HepG2 (cell line): ENCODE measurements around the gene PIGV. TPM values are rescaled to one million over a fixed set of nuclear protein-coding genes. Genes with fewer than 3 reads are reported as not detected.
A peak's percentile ranks its signal among the peaks of the same experiment; 100 is the strongest.

ENCODE experiments used
- CHD2 ChIP-seq: IDR thresholded peaks from 2 replicates; pipeline ENCODE4 v1.6.1; 2011; ENCODE audit warnings: low read depth, low read length, improper control_type of control experiment
- MATR3 ChIP-seq: sonication (generic); formaldehyde crosslinking; IDR thresholded peaks from 2 replicates; pipeline ENCODE4 v1.4.0; 2020; ENCODE audit warnings: missing genetic modification reagents
- NONO ChIP-seq, 2 experiments: fragments of 450-650 bp in 1 of 2; sonication (generic) in 1 of 2; formaldehyde crosslinking in 1 of 2; IDR thresholded peaks in 1 of 2; conservative IDR thresholded peaks in 1 of 2; 2 replicates each; pipeline versions ENCODE4 v1.6.1 to v1.8.0; 2017 to 2022; ENCODE audit warnings: mild to moderate bottlenecking in 1 of 2, missing genetic modification reagents in 1 of 2, moderate library complexity in 1 of 2
- PITX1 ChIP-seq: sonication (generic); formaldehyde crosslinking; IDR thresholded peaks from 2 replicates; pipeline ENCODE4 v1.5.1; 2020; ENCODE audit warnings: mild to moderate bottlenecking, missing genetic modification reagents
- PLRG1 ChIP-seq: fragments of 450-650 bp; conservative IDR thresholded peaks from 2 replicates; pipeline ENCODE4 v1.6.1; 2016
- SIN3A ChIP-seq: IDR thresholded peaks from 2 replicates; pipeline ENCODE4 v1.6.1; 2011; ENCODE audit warnings: low read depth, mild to moderate bottlenecking, control low read depth, low read length, borderline replicate concordance
- SRSF4 ChIP-seq: fragments of 200-400 bp; formaldehyde crosslinking; IDR thresholded peaks from one replicate; pipeline ENCODE4 v1.6.1; 2018; ENCODE audit warnings: mild to moderate bottlenecking, low read depth, low read length, moderate library complexity; ENCODE audit not compliant: poor library complexity, severe bottlenecking
- TEAD2 ChIP-seq: sonication (generic); formaldehyde crosslinking; IDR thresholded peaks from 2 replicates; pipeline ENCODE4 v1.9.0; 2021; ENCODE audit warnings: missing genetic modification reagents
- ZBTB1 ChIP-seq: sonication (generic); formaldehyde crosslinking; IDR thresholded peaks from 2 replicates; pipeline ENCODE4 v1.4.0; 2020; ENCODE audit warnings: missing genetic modification reagents, borderline replicate concordance
- ZBTB42 ChIP-seq: sonication (generic); formaldehyde crosslinking; IDR thresholded peaks from 2 replicates; pipeline ENCODE4 v1.5.0; 2020; ENCODE audit warnings: mild to moderate bottlenecking, missing genetic modification reagents
- ZNF558 ChIP-seq: sonication (generic); formaldehyde crosslinking; IDR thresholded peaks from 2 replicates; pipeline ENCODE4 v1.9.0; 2022; ENCODE audit warnings: mild to moderate bottlenecking, missing genetic modification reagents, borderline replicate concordance
- ZNF678 ChIP-seq: sonication (generic); formaldehyde crosslinking; IDR thresholded peaks from 2 replicates; pipeline ENCODE4 v1.4.0; 2020; ENCODE audit warnings: mild to moderate bottlenecking, missing genetic modification reagents
- polyA plus RNA-seq, 8 experiments: library from polyadenylated mRNA; depleted of rRNA in 3 of 8; stranded (reverse) in 7 of 8; unstranded in 1 of 8; fragments of >200 nt; fragmentation: Illumina TruSeq in 4 of 8; extraction: Trizol in 4 of 8; gene quantifications; 2 replicates each; pipeline versions ENCODE4 v1.2.1 to v1.2.3, GENCODE V29; 2011 to 2016; ENCODE audit warnings: low read depth in 4 of 8, missing spikeins in 1 of 8, mixed read lengths in 1 of 8; ENCODE audit not compliant: insufficient read depth in 1 of 8
- total RNA-seq, 5 experiments: library from RNA; depleted of rRNA; stranded (reverse); fragments of >200 nt; fragmentation: Illumina TruSeq; extraction: Trizol; gene quantifications; 2 replicates each; pipeline ENCODE4 v1.2.3, GENCODE V29; 2016; ENCODE audit warnings: low read depth in 1 of 5
- TF ChIP-seq, protein P1 (sequence below), 2 experiments: fragments of 450-650 bp in 1 of 2; sonication (generic) in 1 of 2; formaldehyde crosslinking in 1 of 2; IDR thresholded peaks; 2 replicates each; pipeline versions ENCODE4 v1.6.1 to v1.8.0; 2016 to 2022; ENCODE audit warnings: antibody characterized with exemption in 1 of 2, mild to moderate bottlenecking in 1 of 2, missing genetic modification reagents in 1 of 2
- TF ChIP-seq, protein P2 (sequence below): fragments of 450-650 bp; IDR thresholded peaks from 2 replicates; pipeline ENCODE4 v1.6.1; 2017; ENCODE audit warnings: mild to moderate bottlenecking
- TF ChIP-seq, protein P3 (sequence below): sonication (generic); formaldehyde crosslinking; IDR thresholded peaks from 2 replicates; pipeline ENCODE4 v1.4.0; 2020; ENCODE audit warnings: missing genetic modification reagents

PIGV gene
- total and polyA plus RNA-seq, 2 of the 13 experiments (the other 11 are each of a cell fraction or from before 2014, with no cell fraction given) = 13.5 to 22.7 TPM

DNA sequence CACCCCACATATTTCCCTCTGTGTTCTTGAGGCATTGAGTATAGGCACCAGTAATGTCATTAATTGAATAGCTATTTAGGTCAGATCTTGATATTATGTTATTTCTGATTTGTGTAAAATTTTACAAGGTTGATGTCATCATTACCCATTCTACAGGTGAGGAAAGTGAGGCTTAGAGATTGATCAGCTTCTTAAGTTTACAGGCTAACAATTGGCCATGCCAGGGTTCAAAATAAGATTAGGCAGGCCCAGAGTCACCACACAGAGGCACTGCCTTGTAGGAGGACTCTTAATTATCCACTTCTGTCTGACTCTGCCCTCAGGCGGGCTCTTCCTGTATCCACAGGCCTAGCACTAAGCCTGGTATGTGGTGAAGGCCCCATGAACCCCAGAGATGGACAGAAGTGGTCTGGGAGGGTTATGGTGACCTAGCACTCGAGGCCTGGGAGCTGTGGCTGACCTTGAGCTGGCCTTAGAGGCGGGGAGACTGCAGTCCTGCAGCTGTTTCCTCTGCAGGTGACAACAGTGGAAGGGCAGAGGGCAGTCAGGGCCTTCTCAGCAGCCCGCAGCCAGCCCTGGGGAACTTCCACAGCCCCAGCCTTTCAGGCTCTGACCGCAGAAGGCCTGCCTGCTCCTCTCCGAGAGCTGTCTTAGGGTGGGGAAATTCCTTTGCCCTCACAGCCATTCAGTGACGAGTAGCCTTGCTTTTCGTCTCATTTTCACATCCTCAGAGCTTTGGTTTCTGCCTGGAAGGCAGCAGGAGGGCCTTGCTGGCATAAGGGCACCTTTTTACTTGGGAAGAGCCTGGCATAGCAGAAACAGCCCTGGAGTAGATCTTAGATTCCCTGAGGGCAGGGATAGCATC, 51.0 kb downstream of the PIGV start (continued):
- TF ChIP-seq, protein P1, sequence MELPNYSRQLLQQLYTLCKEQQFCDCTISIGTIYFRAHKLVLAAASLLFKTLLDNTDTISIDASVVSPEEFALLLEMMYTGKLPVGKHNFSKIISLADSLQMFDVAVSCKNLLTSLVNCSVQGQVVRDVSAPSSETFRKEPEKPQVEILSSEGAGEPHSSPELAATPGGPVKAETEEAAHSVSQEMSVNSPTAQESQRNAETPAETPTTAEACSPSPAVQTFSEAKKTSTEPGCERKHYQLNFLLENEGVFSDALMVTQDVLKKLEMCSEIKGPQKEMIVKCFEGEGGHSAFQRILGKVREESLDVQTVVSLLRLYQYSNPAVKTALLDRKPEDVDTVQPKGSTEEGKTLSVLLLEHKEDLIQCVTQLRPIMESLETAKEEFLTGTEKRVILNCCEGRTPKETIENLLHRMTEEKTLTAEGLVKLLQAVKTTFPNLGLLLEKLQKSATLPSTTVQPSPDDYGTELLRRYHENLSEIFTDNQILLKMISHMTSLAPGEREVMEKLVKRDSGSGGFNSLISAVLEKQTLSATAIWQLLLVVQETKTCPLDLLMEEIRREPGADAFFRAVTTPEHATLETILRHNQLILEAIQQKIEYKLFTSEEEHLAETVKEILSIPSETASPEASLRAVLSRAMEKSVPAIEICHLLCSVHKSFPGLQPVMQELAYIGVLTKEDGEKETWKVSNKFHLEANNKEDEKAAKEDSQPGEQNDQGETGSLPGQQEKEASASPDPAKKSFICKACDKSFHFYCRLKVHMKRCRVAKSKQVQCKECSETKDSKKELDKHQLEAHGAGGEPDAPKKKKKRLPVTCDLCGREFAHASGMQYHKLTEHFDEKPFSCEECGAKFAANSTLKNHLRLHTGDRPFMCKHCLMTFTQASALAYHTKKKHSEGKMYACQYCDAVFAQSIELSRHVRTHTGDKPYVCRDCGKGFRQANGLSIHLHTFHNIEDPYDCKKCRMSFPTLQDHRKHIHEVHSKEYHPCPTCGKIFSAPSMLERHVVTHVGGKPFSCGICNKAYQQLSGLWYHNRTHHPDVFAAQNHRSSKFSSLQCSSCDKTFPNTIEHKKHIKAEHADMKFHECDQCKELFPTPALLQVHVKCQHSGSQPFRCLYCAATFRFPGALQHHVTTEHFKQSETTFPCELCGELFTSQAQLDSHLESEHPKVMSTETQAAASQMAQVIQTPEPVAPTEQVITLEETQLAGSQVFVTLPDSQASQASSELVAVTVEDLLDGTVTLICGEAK (IDR thresholded peaks at IDR 0.05) = no peak
- TF ChIP-seq, protein P1 (CRISPR knock-in tag; IDR thresholded peaks at IDR 0.05) = peak; percentile 33; the same call in 1 of the 2 replicates
- no peak for TF ChIP-seq PLRG1
- TF ChIP-seq TEAD2 (CRISPR knock-in tag) = no peak
- TF ChIP-seq, protein P2, sequence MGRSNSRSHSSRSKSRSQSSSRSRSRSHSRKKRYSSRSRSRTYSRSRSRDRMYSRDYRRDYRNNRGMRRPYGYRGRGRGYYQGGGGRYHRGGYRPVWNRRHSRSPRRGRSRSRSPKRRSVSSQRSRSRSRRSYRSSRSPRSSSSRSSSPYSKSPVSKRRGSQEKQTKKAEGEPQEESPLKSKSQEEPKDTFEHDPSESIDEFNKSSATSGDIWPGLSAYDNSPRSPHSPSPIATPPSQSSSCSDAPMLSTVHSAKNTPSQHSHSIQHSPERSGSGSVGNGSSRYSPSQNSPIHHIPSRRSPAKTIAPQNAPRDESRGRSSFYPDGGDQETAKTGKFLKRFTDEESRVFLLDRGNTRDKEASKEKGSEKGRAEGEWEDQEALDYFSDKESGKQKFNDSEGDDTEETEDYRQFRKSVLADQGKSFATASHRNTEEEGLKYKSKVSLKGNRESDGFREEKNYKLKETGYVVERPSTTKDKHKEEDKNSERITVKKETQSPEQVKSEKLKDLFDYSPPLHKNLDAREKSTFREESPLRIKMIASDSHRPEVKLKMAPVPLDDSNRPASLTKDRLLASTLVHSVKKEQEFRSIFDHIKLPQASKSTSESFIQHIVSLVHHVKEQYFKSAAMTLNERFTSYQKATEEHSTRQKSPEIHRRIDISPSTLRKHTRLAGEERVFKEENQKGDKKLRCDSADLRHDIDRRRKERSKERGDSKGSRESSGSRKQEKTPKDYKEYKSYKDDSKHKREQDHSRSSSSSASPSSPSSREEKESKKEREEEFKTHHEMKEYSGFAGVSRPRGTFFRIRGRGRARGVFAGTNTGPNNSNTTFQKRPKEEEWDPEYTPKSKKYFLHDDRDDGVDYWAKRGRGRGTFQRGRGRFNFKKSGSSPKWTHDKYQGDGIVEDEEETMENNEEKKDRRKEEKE = no peak
- no peak for TF ChIP-seq ZBTB1 (CRISPR knock-in tag)
- peak; percentile 64 for TF ChIP-seq PITX1 (CRISPR knock-in tag)
- no peak for TF ChIP-seq ZNF558 (CRISPR knock-in tag)
- no peak for TF ChIP-seq MATR3
- no peak for TF ChIP-seq CHD2
- TF ChIP-seq, protein P3, sequence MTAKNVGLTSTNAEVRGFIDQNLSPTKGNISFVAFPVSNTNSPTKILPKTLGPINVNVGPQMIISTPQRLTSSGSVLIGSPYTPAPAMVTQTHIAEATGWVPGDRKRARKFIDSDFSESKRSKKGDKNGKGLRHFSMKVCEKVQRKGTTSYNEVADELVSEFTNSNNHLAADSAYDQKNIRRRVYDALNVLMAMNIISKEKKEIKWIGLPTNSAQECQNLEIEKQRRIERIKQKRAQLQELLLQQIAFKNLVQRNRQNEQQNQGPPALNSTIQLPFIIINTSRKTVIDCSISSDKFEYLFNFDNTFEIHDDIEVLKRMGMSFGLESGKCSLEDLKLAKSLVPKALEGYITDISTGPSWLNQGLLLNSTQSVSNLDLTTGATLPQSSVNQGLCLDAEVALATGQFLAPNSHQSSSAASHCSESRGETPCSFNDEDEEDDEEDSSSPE (CRISPR knock-in tag) = peak; percentile 47; the same call in 1 of the 2 replicates
- TF ChIP-seq ZNF678 (CRISPR knock-in tag) = no peak
- no peak for TF ChIP-seq SIN3A
- no peak for TF ChIP-seq ZBTB42 (CRISPR knock-in tag)
- TF ChIP-seq SRSF4 = no peak
- TF ChIP-seq NONO (IDR thresholded peaks at IDR 0.05) = no peak
- TF ChIP-seq NONO (CRISPR knock-in tag; conservative IDR thresholded peaks at IDR 0.05) = no peak
